HL-60 (cell line): ENCODE results near the gene TRIM7.

Experiments used
- CTCF ChIP-seq: IDR thresholded peaks from one replicate; pipeline ENCODE4 v1.5.1; 2011; ENCODE audit warnings: low read length, control low read depth, inconsistent platforms; ENCODE audit not compliant: insufficient read depth
- GABPA ChIP-seq: IDR thresholded peaks from 2 replicates; pipeline ENCODE4 v1.6.1; 2012; ENCODE audit warnings: low read depth
- POLR2AphosphoS5 ChIP-seq: IDR thresholded peaks from 2 replicates; pipeline ENCODE4 v1.6.1; 2012; ENCODE audit warnings: low read depth
- REST ChIP-seq: IDR thresholded peaks from 2 replicates; pipeline ENCODE4 v1.6.1; 2012; ENCODE audit warnings: low read depth; ENCODE audit not compliant: insufficient replicate concordance
- SPI1 ChIP-seq: IDR thresholded peaks from 2 replicates; pipeline ENCODE4 v1.6.1; 2012; ENCODE audit warnings: low read depth, mild to moderate bottlenecking, borderline replicate concordance

- TF ChIP-seq REST (no peak), CTCF (no peak), GABPA (no peak), POLR2AphosphoS5 (no peak), SPI1 (no peak)
Observed at GRCh38 chr5:181188700-181189362, 16.2 kb downstream of the TRIM7 start.
